Cerebellar cortex (tissue), 1 donor: ENCODE results near the gene DRG2.

ENCODE experiments used
- DNase-seq: peaks from one replicate; pipeline ENCODE4 v3.0.0-alpha.2; 2015; ENCODE audit warnings: low spot score

DRG2 gene, protein sequence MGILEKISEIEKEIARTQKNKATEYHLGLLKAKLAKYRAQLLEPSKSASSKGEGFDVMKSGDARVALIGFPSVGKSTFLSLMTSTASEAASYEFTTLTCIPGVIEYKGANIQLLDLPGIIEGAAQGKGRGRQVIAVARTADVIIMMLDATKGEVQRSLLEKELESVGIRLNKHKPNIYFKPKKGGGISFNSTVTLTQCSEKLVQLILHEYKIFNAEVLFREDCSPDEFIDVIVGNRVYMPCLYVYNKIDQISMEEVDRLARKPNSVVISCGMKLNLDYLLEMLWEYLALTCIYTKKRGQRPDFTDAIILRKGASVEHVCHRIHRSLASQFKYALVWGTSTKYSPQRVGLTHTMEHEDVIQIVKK

DNA sequence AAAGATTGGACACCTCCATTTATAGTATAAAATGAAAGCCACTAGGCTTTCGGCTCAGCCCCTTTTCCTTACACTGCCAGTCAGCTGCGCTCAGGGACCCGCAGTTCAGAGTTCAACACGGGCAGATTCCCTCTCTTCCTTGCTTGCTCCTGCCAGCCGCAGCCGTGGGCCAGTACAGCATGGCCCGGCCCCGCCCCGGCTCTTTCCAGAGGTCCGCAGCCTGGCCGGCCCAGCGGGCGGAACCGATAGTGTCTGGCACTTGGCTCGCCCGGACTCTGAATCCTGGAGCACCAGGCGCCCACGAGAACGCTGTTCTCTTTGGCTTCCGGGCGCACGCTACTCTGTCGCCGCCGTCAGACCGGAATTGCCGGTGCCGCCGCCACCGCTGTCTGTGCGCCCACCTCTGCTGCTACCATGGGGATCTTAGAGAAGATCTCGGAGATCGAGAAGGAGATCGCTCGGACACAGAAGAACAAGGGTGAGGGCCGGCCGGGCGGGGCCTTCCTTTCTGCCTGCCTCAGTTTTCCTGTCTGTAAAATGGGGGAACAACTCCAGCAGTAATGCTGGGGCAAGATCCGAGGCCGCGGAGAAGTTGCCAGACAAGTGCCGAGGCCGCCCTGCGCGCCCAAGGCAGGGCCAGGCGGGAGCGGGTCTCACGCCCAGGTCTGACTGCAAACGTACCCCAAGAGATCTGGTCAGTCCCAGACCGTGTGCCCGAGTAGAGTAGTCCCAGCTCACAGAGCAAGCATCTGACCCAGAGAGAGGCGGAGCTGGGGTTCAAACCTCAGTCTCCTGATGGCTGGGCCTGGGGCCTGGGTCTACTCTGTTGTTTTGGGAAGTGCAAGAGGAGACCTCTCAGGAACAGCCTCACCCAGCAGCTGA is at the start of gene DRG2:
TSS of gene DRG2 (plus strand) at position 339 of the 882 bp plus-strand sequence. CDS start at position 415, 76 bp downstream.
- DNase-seq = peak; percentile 89

DNA sequence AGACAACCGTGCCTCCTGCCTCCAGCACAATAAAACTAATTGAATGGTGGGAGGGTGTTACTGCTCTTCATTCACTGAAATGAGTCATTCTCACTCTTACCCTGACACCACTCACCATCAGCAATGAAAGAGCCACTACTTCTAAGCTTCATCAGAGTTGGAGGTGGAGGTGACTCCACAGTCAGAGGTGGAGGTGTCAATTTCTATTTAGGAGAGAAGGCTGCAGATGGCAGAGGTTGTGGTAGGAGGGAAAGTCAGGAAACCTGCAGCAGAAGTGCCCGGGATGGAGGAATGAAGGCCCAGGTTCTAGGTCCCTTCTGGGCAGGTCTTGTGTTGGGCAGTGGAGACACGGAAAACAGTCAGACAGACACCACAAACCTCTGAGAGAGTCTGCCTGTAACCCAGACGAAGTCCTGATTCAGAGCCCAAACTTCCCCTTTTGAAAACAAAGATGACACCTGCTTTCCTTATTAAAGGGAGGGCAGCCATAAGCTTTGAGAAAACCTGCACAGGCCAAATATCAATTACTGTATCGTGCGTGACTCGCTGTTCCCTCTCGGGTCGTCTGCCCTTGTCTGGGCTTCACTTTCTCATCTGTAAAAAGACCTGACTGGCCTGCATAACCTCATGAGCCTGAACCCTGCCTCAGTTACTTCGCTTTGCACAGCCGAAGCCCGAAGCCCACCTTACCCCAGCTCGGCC is 49.4 kb upstream of the DRG2 start:
- DNase-seq = peak; percentile 14

DNA sequence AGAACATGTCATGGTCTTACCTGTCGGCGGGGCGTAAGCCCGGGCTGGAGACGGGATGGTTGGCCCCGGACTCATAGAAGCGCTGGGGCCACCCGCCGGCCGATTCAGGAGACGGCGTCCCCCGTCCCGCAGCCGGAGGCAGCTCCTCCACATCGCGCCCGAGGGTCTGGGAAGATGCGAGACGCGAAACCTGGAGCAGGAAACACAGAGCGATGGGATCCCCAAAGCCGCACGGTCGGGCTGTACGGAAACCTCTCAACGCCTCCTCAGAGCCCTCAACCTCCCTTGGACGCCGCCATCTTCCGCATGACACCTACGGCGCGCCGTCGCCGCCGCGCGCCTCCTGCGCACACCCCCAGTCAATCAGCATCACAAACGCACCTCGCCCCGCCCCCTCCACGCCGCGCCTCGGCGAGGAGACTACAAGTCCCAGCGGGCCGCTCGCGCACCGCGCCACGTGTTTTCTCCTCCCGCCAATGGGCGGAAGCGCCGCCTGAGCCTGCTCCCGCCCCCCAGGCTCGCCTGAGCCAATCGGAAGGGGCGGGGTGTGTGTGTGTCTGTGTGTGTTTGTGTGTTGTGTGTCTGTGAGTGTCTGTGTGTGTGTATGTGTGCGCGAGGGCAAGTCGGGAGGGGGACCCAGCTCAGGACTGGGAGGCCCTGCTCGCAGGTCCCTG is 48.8 kb upstream of the DRG2 start, which contains the start of the genes ATPAF2 and GID4:
TSS of gene ATPAF2 (minus strand) at position 308 of the 674 bp plus-strand sequence. CDS start at position 153, 155 bp downstream.
TSS of gene GID4 (plus strand) at position 548 of the 674 bp plus-strand sequence. CDS start at position 605, 57 bp downstream.
- peak; percentile 99 for DNase-seq

DNA sequence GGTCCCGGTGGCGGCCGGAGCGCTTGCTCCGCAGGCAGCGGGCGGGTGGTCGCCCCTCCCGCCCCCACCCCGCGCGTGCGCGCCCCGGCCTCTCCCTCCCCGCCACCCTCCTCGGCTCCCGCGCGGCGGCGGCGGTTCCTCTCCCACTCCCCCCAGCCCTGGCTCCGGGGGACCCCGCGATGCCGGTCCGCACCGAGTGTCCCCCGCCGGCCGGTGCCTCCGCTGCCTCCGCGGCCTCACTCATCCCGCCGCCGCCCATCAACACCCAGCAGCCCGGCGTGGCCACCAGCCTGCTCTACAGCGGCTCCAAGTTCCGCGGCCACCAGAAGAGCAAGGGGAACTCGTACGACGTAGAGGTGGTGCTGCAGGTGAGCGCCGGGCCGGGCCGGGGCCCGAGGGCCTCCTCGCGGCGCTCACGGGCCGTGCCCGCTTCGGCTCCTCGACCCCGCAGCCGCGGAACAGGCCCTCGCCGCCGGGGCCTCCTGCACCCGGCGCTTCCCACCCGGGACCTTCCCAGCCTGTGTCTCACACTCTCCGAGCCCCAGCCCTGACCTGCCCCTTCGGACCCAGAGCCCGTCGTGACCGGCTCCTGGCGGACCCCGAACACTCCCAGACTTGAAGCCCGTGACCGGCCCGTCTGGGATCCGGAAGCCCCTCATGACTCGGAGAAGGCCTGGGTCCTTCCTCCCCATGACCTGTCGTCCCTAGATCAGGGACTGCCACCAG is 48.0 kb upstream of the DRG2 start:
- peak; percentile 41 for DNase-seq

DNA sequence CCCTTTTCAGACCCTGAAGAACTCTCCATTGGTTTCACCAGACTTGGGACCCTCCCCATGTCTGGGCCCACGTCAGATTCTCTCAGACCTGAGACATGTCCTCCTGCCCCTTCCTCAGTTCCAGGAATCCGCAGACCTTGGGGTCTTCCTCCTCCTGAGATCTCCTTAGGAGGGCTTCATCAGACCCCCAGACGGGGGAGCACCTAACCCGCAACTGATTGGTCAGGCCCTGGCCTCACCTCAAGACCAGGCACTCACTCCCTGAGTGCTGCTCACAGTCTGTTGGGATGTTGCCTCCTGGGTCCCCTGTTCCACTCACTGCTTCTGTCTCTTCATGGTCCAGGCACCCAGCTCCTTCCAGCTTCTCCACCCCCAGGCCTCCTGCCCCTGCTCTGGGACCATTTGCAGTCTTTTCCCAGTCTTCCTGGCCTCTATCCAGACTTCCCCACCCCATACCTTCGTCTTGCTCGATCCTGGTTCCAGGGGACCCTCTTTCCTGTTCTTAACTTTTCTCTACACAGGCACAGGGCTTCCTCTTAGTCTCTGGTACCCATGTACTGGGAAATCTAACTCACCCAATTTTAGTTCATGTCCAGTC is 47.4 kb upstream of the DRG2 start:
- DNase-seq = peak; percentile 19

DNA sequence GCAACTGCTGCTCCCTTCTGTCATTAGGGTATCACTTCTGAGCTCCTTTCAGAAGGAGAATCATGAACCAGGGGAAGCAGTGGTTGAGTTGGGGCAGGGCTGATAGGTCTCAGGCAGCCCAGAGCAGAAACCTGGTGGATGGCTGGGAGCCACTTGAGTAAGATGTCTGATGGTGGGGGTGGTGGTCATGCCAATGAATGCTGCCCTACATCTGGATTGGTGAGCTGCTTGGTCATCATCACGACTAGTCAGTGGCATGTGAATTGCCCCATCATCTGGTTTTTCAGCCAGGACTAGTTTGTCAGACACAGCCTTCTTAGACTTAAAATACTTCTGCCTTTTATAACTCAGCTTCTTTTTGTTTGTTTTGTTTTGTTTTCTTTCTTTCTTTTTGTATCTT is 46.0 kb upstream of the DRG2 start:
- no peak for DNase-seq

DNA sequence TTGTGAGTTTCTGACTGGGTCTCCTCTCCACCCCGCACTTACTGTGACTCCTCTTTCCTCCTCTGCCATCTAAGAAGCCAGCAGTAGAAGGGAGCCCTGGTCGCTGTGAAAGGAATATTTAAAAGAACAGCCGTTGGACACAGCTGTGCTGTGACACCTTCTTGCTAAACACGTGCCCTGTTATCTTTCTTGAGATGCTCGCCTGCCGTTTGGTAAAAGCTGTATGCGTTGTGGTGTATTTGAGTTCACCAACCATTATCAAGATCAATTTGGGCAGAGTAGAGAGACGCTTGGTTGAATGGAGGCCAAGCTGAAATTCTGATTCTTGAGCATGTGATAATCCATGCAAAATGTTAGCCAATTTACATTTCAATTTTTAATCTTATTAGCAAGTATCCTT is 44.8 kb upstream of the DRG2 start:
- no peak for DNase-seq

DNA sequence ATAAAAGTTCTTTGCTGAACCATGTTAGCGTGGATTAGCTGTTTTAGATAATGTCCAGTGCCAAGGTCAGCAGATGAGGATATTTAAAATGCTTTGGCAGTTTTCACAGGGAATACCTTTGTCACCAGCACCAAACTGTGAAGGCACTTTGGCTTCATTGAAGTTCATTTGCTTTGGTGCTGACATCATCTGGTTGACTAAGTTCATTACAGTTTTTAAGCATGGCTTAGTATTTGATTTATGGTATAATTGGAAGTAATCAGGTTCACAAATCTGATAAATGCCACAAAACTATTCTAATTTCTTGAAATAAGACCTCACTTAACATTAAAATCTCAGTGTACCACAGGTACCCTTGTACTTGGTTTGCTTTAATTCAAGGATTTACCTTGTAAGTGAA is 44.3 kb upstream of the DRG2 start:
- DNase-seq = peak; percentile 24

DNA sequence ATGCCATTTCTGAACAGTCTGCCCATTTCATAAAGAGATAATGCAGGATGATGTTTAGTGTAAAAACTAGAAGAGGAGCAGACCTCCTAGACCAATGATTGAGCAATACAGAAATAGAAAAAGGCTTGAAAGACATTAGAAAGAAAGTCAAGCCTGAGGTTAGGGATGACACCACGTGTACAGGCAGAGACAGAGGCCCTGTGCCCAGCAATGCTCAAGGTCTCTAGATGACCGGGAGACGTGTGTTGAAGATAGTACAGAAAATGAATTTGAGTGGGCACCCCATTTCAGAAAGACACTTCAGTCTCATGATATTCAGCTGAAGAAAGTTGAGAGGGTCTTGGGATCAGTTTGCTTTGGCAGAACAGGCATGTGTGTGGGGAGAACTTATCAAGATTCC is 43.1 kb upstream of the DRG2 start:
- DNase-seq = no peak

DNA sequence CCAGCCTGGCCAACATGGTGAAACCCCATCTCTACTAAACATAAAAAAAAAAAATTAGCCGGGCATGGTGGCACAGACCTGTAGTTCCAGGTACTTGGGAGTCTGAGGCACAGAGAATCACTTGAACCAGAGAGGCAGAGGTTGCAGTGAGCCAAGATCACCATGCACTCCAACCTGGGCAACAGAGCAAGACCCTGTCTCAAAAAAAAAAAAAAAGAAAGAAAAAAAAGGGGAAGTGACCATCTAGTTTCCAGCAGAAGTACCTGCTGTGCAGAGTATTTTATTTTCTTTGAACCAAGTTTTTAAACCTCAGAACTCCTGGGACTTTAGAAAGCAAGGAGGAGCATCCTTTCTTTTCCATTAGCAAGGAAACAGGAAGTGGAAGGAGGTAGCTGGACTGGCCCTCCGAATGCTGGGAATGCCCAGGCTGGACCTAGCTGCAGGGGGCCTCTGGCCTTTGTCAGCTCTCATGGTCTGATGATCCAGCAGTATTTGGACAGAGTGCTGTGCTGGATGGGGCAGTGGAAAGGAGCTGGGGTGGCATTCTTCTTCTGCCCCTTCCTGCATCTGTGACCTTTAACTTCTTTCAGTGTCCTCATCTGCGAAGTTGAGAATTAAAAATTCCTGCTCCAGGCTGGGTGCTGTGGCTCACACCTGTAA is 41.9 kb upstream of the DRG2 start:
- no peak for DNase-seq

DNA sequence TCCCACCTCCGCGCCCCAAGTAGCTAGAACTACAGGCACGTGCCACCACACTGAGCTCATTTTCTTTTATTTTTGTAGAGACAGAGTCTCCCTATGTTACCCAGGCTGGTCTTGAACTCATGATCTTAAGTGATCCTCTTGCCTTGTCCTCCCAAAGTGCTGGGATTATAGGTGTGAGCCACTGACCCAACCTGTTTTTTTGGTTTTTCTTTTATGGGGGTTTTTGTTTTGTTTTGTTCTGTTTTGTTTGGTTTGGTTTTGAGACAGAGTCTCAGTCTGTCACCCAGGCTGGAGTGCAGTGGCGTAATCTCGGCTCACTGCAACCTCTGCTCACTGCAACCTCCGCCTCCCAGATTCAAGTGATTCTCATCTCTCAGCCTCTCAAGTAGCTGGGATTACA is 32.2 kb upstream of the DRG2 start:
- no peak for DNase-seq

DNA sequence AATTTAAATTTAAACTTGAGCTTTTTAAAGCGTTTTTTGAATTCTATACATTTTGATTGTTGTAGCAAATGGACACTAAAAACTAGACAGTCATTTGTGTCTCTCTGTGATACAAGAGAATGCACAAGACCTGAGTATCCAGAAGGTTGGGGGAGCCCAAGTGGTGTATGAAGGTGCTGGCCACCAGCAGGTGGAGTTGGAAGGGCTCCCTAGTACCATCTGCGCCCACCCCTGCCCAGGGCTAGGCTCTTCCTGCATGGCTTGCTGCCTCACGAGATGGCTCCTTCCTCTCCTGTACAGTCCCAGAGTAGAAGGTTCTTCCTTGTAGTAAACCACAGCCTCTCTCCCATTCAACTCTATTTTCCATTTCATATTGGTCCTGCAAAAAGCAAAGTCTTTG is 31.5 kb upstream of the DRG2 start:
- DNase-seq = no peak

DNA sequence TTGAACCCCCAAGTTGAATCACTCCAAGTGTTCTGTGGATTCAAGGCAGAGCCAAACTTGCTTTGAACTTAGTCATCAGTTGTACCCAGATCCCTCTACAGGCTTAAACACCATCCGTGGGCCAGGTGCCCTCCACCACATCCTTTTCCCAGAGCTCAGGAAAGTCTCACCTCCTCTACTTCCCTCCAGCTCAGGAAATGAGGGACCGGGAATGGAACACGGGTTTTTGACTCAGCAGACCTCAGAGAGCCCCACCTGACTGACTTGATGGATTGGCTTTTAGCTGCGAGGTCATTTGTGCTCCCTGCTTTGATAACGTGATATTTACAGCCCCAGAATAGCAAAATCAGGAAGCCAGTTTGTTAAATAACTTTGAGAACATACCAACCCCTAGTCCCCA is 28.5 kb upstream of the DRG2 start:
- DNase-seq = no peak

DNA sequence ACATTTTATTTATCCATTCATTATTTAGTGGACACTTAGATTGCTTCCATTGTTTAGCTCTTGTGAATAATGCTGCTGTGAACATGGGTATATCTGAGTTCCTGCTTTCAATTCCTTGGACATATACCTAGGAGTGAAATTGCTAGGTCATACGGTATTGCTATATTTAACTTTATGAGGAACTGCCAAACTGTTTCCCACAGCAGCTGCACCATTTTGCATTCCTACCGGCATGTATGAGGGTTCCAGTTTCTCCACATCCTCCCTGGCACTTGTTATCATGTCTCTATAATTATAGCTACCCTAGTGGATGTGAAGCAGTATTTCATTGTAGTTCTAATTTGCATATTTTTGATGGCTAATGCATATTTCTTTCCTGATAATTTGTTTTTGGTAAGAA is 23.7 kb upstream of the DRG2 start:
- DNase-seq = no peak

DNA sequence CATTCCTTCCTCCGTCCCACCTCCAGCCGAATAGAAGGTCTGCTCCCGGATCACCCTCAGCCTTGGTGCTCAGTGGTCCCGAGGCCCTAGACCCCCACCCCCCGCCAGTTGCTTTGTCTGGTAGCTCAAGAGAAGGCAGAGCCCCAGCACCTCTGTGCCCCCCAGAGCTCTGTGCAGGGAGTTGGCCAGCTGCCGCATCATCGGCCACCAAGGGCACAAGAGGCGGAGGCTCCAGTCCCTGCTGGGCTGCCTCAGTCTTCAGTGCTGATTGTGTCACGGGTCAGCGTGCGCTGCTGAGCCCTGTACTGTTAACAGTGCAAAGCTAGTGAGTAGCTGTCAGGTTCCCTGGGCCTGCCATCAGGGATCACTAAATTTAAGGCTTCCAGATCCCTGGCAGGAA is 22.2 kb upstream of the DRG2 start:
- no peak for DNase-seq

DNA sequence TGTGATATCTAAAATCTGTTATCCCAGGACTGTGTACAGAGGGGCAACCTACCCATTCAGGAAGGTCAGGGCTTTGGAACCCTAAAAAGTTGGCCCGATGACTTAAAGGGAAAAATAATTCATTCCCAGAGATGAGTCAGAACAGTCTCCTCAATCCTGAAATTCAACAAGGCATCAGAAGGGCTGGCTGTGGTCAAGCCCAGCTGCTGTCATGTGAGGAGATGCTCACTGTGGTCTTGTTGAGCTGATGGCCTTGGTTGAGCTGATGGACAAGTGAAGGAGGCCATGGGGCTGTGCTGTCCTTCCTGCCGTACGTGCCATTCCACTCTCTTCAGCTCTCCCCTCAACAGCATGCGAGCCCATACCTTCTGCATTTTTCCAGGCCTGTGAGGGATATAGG is 20.9 kb upstream of the DRG2 start:
- no peak for DNase-seq

DNA sequence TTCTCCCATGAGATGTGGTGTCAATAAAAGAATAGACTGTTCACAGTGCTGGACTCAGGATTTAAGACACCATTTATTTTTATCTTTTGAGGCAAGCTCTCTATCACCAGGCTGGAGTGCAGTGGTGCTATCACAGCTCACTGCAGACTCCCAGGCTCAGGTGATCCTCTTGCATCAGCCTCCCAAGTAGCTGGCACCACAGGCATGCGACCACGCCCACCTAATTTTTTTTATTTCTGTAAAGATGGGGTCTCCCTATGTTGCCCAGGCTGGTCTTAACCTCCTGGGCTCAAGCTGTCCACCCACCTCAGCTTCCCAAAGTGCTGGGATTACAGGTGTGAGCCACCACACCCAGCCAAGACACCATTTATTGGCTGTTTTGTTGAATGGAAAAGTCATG is 18.6 kb upstream of the DRG2 start:
- no peak for DNase-seq

DNA sequence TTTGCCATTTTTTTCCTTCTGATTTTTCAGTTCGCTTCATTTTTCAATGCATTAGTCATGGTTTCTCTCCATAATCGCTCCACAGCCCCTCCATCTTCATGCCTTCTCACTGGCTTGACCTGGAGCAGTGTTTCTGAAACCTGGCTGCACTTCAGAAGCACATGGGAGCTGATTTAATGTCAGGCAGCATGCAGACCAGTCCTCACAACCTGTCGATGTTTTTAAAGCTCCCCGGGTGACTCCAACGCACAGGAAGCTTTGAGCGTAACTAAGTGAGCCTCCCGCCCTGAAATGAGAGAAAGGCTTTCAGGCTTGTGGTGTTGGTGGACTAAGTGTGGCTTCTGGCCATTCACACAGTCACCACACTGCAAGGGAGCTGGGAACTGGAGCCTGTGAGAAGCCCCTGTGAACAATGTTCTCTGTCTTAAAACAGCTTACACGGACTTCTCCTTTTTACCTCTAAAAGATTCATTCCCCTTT is 16.8 kb upstream of the DRG2 start:
- DNase-seq = peak; percentile 49

DNA sequence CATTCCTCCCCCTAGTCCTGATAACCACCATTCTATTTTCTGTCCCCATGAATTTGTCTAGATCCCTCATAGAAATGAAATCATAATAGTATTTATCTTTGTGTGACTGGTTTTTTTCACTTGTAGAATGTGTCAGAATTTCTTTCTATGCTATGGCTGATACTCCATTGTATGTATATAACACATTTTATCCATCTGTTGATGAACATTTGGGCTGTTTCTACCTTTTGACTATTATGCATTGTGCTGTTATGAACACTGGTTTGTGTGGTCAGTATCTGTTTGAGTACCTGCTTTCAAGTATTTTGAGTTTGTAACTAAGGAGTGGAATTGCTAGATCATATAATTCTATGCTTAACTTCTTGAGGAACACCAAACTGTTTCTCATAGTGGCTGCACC is 16.0 kb upstream of the DRG2 start:
- no peak for DNase-seq
